ENCODE data around the gene ADGRF5. TPM values are rescaled to one million over a fixed set of nuclear protein-coding genes. Genes with fewer than 3 reads are reported as not detected.

Gene ADGRF5
- total and polyA plus RNA-seq, 10 of the 15 experiments (the other 5 are each of a cell fraction or from before 2014, with no cell fraction given), result 0.01 to 0.13 TPM; not detected in 8

GRCh38 chr6:46932526-46933319 is 11.0 kb upstream of the ADGRF5 start:
- ChIA-PET RAD21 (ENCODE audit: unreplicated experiment) (no interaction called here), SMC1A (ENCODE audit: uncharacterized antibody, unreplicated experiment) (no interaction called here), POLR2A (no interaction called here), CTCF (no interaction called here)
- Histone ChIP-seq H3K27me3 (replicated peaks in 1 of 2; ENCODE audit: control insufficient read depth in 2 of 2, insufficient read depth in 2 of 2, low read length in 1 of 2) (no peaks in the 10 kb centered on the region), H3K4me2 (ENCODE audit: control insufficient read depth, insufficient read depth) (no peak overlapping the region), H3K4me1 (ENCODE audit: control insufficient read depth, insufficient read depth, low read length) (no peaks in the 10 kb centered on the region), H3K36me3 (ENCODE audit: control insufficient read depth in 2 of 2, insufficient read depth in 2 of 2, low read length in 1 of 2) (no peaks in the 10 kb centered on the region), H3K9ac (ENCODE audit: control insufficient read depth, insufficient read depth, low read length) (no peak overlapping the region), H3K27ac (ENCODE audit: control insufficient read depth, insufficient read depth) (no peak overlapping the region), H2AFZ (ENCODE audit: control insufficient read depth, low read depth, low read length) (no peak overlapping the region), H3K79me2 (ENCODE audit: control insufficient read depth, insufficient read depth, low read length) (no peaks in the 10 kb centered on the region), H3K4me3 (no peak overlapping the region), H4K20me1 (ENCODE audit: control insufficient read depth, insufficient read depth) (no peaks in the 10 kb centered on the region), H3K9me3 (replicated peaks; ENCODE audit: control insufficient read depth, insufficient read depth, low read length) (no peaks in the 10 kb centered on the region)
- in situ Hi-C loops (cut with MboI), result no loop called here
- BruUV-seq (replicated peaks), result no TSS peak
- no peak for ATAC-seq
- intact Hi-C loops (cut with micrococcal nuclease; ENCODE audit: unreplicated experiment), result no loop called here
- no peak for DNase-seq (ENCODE audit: low read depth, low spot score)
- WGBS (ENCODE audit: insufficient coverage, insufficient replicate concordance, low lambda C conversion rate, missing lambda C conversion rate), result 19% methylated on average over 10 of the region's 10 CpGs
- no peak for TF ChIP-seq KDM1A (IDR thresholded peaks at IDR 0.05; ENCODE audit: borderline replicate concordance)
- no peak for TF ChIP-seq ZBTB11 (CRISPR knock-in tag; IDR thresholded peaks at IDR 0.05)
- no peak for TF ChIP-seq POU2F2 (IDR thresholded peaks at IDR 0.05; ENCODE audit: borderline replicate concordance, low read depth, low read length)
- no peak for TF ChIP-seq SIX5 (IDR thresholded peaks at IDR 0.05; ENCODE audit: low read depth, low read length, severe bottlenecking)
- TF ChIP-seq BCL3 (IDR thresholded peaks at IDR 0.05; ENCODE audit: borderline replicate concordance, insufficient read depth, low read depth, low read length, poor library complexity, severe bottlenecking), result no peak
- TF ChIP-seq SUPT20H (IDR thresholded peaks at IDR 0.05; ENCODE audit: borderline replicate concordance, control insufficient read depth, low read depth, low read length), result no peak
- no peak for TF ChIP-seq ZBTB33 (IDR thresholded peaks at IDR 0.05)
- TF ChIP-seq NFYA (IDR thresholded peaks at IDR 0.05; ENCODE audit: borderline replicate concordance, low read depth, low read length), result no peak
- no peak for TF ChIP-seq USF1 (IDR thresholded peaks at IDR 0.05; ENCODE audit: borderline replicate concordance, extremely low read length, insufficient read depth, low read depth, low read length)
- TF ChIP-seq RBBP5 (conservative IDR thresholded peaks at IDR 0.05), result no peak
- FAIRE-seq, result no peak

All from GM12878 (cell line).